ENCODE data around the gene EXTL2.
"Not testable (repeated sequence)": the region's sequence is repeated elsewhere in the genome, so short reads cannot be mapped to it uniquely, and the experiment has no call there.

The EXTL2 gene

GRCh38 chr1:100852976-100853375, 41.7 kb downstream of the EXTL2 start:
- DNase-seq = no peak

DNA sequence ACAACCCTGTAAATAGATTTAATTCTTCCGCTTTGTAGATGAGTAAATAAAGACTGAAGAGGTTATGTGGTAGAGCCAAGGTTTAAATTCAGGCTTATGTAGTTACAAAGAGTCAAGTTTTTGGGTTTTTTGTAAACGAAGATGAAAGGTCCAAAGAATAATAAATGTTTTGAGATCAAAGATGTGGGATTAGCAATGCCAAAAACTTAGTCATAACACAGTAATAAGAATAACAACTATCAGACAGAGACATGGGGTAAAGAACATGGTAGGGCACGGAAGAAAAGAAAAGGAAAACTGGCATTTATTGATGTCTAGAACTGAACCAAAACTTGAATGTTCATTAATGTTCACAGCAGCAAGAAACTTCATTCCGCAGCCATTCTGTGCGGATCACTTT, 42.9 kb downstream of the EXTL2 start:
- no peak for DNase-seq

GRCh38 chr1:100847361-100848082, 47.1 kb downstream of the EXTL2 start:
- DNase-seq = no peak

DNA sequence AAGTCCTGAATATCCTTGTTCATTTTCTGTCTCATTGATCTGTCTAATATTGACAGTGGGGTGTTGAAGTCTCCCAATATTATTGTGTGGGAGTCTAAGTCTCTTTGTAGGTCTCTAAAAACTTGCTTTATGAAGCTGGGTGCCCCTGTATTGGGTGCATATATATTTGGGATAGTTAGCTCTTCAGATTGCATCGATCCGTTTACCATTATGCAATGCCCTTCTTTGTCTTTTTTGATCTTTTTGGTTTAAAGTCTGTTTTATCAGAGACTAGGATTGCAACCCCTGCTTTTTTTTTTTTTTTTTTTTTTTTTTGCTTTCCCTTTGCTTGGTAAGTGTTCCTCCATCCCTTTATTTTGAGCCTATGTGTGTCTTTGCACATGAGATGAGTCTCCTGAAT, 51.5 kb downstream of the EXTL2 start:
- not testable (repeated sequence) for DNase-seq

- no peak for DNase-seq
These were observed 58.5 kb downstream of the EXTL2 start for GRCh38 chr1:100835866-100836842.

- no peak for DNase-seq
These were observed 59.6 kb downstream of the EXTL2 start for GRCh38 chr1:100834777-100835660.

GRCh38 chr1:100832694-100833428, 61.8 kb downstream of the EXTL2 start:
- no peak for DNase-seq

GRCh38 chr1:100825666-100826065, 69.0 kb downstream of the EXTL2 start:
- DNase-seq = not testable (repeated sequence)
